Amniotic epithelial cell (primary cell): ENCODE results near the gene TP53RK.

Source experiments
- DNase-seq: peaks from one replicate; pipeline ENCODE4 v3.0.0-alpha.2; 2010; ENCODE audit warnings: low read depth

The TP53RK gene

GRCh38 chr20:46660487-46660886 is 28.8 kb downstream of the TP53RK start:
- DNase-seq: no peak

- DNase-seq: no peak
These were observed 31.6 kb downstream of the TP53RK start for GRCh38 chr20:46657618-46658017.

GRCh38 chr20:46657137-46657536 is 32.1 kb downstream of the TP53RK start:
- DNase-seq: no peak

- peak; percentile 55 for DNase-seq
These were observed 36.5 kb downstream of the TP53RK start for GRCh38 chr20:46652699-46653098.

GRCh38 chr20:46651091-46651962 is 37.9 kb downstream of the TP53RK start, which contains the start of gene SLC13A3:
Gene SLC13A3 (minus strand): TSS chr20:46651459. CDS start chr20:46651421, 38 bp downstream.
- DNase-seq: peak; percentile 16

- DNase-seq: no peak
These were observed 38.6 kb downstream of the TP53RK start for GRCh38 chr20:46650575-46651090.

- no peak for DNase-seq
These were observed 39.2 kb downstream of the TP53RK start for GRCh38 chr20:46649965-46650542.

GRCh38 chr20:46649650-46649949 is 39.6 kb downstream of the TP53RK start:
- no peak for DNase-seq

GRCh38 chr20:46648903-46649649 is 40.2 kb downstream of the TP53RK start:
- DNase-seq: peak; percentile 51

- no peak for DNase-seq
These were observed 41.8 kb downstream of the TP53RK start for GRCh38 chr20:46647469-46647868.

- no peak for DNase-seq
These were observed 42.4 kb downstream of the TP53RK start for GRCh38 chr20:46646659-46647380.

GRCh38 chr20:46646122-46646521 is 43.1 kb downstream of the TP53RK start:
- DNase-seq: no peak

GRCh38 chr20:46644733-46645132 is 44.5 kb downstream of the TP53RK start:
- DNase-seq: no peak

GRCh38 chr20:46644160-46644559 is 45.1 kb downstream of the TP53RK start:
- no peak for DNase-seq

GRCh38 chr20:46642969-46643343 is 46.3 kb downstream of the TP53RK start:
- no peak for DNase-seq

GRCh38 chr20:46642265-46642968 is 46.8 kb downstream of the TP53RK start:
- DNase-seq: no peak

- DNase-seq: no peak
These were observed 47.8 kb downstream of the TP53RK start for GRCh38 chr20:46641424-46641823.

- DNase-seq: no peak
These were observed 48.5 kb downstream of the TP53RK start for GRCh38 chr20:46640536-46641311.

GRCh38 chr20:46640044-46640443 is 49.2 kb downstream of the TP53RK start:
- no peak for DNase-seq

- no peak for DNase-seq
These were observed 49.7 kb downstream of the TP53RK start for GRCh38 chr20:46639587-46639986.

- no peak for DNase-seq
These were observed 50.4 kb downstream of the TP53RK start for GRCh38 chr20:46638898-46639274.
